GM12892 (cell line): ENCODE data around the gene RNF6.

Experiments used
- POLR2A ChIP-seq: IDR thresholded peaks from 2 replicates; pipeline ENCODE4 v1.6.1; 2011; ENCODE audit warnings: low read depth, low read length, control low read depth
- POLR2AphosphoS5 ChIP-seq: IDR thresholded peaks from 2 replicates; pipeline ENCODE4 v1.6.1; 2011; ENCODE audit warnings: low read depth, low read length, control low read depth
- TAF1 ChIP-seq: IDR thresholded peaks from 2 replicates; pipeline ENCODE4 v1.6.1; 2011; ENCODE audit warnings: low read depth, mild to moderate bottlenecking, control low read depth, low read length, borderline replicate concordance

DNA sequence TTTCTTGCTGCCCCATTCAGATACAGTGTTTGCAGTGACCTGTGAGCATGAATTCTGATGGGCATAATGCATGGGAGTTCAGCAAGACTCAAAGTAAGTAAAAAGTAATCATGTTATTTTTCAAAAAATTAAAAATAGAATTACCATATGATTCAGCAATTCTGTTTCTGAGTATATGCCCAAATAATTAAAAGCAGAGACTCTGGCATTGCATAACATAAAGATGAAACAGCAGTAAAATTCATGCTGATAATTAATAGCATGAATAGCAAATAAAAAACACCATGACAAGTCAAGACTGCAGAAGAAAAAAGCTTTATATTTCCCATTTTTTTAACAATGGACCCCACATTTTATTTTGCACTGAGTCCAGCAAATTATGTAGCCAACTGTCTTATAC is 21.3 kb downstream of the RNF6 start:
- TF ChIP-seq POLR2A (no peak), TAF1 (no peak), POLR2AphosphoS5 (no peak)
